Limb (tissue), 2 donors: ENCODE measurements around the gene RING1.
A peak's percentile ranks its signal among the peaks of the same experiment; 100 is the strongest.

Experiments
- DNase-seq, 2 donors: peaks; one replicate each; pipeline ENCODE4 v3.0.0-alpha.2; 2016; ENCODE audit errors: extremely low spot score in 2 of 2

Gene RING1

GRCh38 chr6:33171880-33172687, 36.2 kb upstream of the RING1 start:
- DNase-seq, result no peak

- DNase-seq, result no peak
Observed at GRCh38 chr6:33172688-33173534, 35.4 kb upstream of the RING1 start.

- DNase-seq, result no peak
Observed at GRCh38 chr6:33173535-33174180, 34.6 kb upstream of the RING1 start.

- no peak for DNase-seq
Observed at GRCh38 chr6:33174784-33175183, 33.5 kb upstream of the RING1 start.

- DNase-seq, result no peak
Observed at GRCh38 chr6:33175436-33176069, 32.7 kb upstream of the RING1 start.

GRCh38 chr6:33176906-33177305, 31.4 kb upstream of the RING1 start:
- no peak for DNase-seq

- peak in 1 of 2 donors; percentile 63 for DNase-seq
Observed at GRCh38 chr6:33177552-33178446, 30.5 kb upstream of the RING1 start.

GRCh38 chr6:33178755-33179475, 29.4 kb upstream of the RING1 start:
- no peak for DNase-seq

- DNase-seq, result no peak
Observed at GRCh38 chr6:33181141-33181540, 27.2 kb upstream of the RING1 start.

- no peak for DNase-seq
Observed at GRCh38 chr6:33183071-33183683, 25.1 kb upstream of the RING1 start.

- no peak for DNase-seq
Observed at GRCh38 chr6:33185190-33185589, 23.1 kb upstream of the RING1 start.

GRCh38 chr6:33185654-33186187, 22.6 kb upstream of the RING1 start:
- no peak for DNase-seq

- no peak for DNase-seq
Observed at GRCh38 chr6:33187809-33188208, 20.5 kb upstream of the RING1 start.

GRCh38 chr6:33189164-33189563, 19.1 kb upstream of the RING1 start:
- DNase-seq, result no peak

GRCh38 chr6:33189625-33190448, 18.5 kb upstream of the RING1 start:
- DNase-seq, result no peak

- peak in 1 of 2 donors; percentile 63 for DNase-seq
Observed at GRCh38 chr6:33190504-33191107, 17.7 kb upstream of the RING1 start.

- peak in 1 of 2 donors; percentile 60 for DNase-seq
Observed at GRCh38 chr6:33191383-33192104, 16.8 kb upstream of the RING1 start.
